NCI-H2107 treated with DMSO at 0.1 percent for 48 hours (cell line): Measurements from ENCODE around the gene UGT1A6.
"Not testable (repeated sequence)": the region's sequence is repeated elsewhere in the genome, so short reads cannot be mapped to it uniquely, and the experiment has no call there.

Source experiments
- DNase-seq: peaks from one replicate; lab custom pipeline; 2025; ENCODE audit not compliant: unreplicated experiment; lab: John Stamatoyannopoulos, UW

UGT1A6 gene

DNA sequence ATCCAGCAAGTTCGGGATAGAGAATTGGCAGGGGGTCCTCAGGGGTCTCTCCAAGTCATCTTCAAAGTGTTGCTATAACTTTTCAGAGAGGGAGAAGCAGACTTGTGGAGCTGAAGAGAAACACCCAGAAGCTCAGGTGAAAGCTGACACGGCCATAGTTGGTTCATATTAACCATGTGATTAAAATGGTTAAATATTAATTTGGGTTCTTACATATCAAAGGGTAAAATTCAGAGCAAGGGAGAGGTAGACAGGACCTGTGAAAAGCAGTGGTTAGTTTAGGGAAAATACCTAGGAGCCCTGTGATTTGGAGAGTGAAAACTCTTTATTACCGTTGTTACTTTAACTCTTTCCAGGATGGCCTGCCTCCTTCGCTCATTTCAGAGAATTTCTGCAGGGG is at the start of gene UGT1A6:
TSS of gene UGT1A6 (plus strand) at position 243 of the 400 bp plus-strand sequence. CDS start at position 358, 115 bp downstream.
- DNase-seq: no peak

DNA sequence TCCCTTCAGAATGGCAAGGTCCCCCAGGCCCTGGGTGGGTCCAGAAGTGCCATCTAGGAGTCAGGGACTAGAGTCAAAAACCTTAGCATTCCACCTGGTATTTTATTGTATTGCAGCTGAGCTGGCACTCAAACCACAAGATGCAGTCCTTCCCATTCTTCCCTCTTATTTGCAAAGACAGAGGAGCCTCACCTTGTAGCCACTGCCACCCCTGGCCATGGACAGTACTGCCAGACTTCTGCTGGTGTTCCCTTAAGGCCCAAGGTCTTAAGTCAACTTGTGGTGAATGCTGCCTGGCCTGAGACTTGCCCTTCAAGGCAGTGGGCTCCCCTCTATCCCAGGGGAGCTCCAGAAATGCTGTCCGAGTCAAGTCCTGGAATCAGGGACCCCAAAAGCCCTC is 49.6 kb upstream of the UGT1A6 start:
- no peak for DNase-seq

DNA sequence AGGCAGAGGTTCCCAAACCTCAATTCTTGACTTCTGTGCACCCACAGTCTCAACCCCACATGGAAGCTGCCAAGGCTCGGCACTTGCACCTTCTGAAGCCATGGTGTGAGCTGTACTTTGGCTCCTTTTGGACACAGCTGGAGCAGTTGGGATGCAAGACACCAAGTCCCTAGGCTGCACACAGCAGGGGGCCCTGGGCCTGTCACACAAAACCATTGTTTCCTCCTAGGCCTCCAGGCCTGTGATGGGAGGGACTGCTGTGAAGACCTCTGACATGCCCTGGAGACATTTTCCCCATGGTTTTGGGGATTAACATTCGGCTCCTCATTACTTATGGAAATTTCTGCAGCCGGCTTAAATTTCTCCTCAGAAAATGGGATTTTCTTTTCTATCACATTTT is 46.7 kb upstream of the UGT1A6 start:
- DNase-seq: not testable (repeated sequence)

DNA sequence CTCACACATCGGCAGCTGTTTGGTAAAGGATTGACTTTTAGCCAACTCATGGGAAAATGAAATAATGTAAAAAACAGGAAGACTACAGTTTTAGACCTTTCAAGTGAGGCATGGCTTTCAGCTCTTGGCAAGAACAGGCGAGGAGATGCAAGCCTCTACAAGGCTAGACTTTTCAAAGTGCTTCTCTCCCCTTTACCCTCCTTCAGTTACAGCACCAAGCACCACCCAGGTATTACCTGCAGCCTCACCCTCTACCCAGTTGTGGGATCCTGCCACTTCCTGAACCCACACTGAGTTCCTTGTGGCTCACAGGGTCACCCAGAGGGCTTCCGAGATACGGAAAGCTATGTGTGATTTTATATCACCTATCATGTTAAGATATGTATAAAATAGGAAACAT is 41.7 kb upstream of the UGT1A6 start:
- no peak for DNase-seq

DNA sequence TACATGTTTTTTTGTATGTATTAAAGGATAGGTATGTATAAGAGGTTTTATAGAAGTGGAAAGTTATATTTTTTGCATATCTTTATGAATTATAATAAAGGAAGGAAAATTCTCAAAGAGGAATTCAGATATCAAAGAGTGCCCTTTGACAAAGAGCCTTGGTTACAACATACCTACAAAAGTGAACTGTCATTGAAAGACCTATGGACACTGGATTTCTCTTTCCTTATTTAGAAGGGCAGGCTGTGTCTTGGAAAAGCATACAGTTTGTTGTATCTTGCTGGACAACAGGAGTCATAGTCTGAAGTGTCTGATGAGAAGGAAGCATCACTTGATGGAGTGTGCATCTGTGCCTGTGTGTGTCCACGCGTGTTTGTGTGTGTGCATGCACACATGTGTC is 41.3 kb upstream of the UGT1A6 start:
- DNase-seq: no peak

DNA sequence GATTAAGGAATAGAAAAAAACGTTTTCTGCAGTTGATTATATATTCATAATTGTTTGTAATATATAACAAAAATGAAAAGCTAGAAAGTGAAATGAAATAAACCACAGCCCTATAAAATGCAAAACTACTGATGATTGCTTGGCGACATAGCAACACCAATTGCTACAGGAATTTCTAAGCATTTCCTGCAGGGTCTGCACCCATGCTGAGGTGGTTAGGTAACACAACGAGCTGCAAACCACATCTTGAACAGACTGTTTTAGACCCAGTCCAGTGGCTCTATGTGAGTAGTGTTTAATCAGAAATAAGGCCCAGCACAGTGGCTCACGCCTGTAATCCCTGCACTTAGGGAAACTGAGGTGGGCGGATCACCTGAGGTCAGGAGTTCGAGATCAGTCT is 38.2 kb upstream of the UGT1A6 start:
- no peak for DNase-seq

DNA sequence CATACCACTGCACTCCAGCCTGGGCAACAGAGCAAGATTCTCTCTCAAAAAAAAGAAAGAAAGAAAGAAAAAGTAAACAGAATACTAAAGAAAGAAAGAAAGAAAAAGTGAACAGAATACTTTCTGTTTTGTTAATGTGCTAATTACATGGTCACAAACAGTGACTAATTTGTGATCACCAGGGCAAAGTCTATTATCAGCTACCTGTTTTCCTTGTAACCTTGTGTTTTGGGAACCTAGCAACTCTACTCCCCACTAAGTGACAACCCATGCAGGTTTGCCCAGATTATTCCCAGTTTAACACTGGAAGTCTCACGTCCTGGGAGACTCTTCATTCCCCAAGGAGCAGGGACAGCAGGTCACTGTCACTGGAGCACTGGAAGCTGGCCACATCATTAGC is 37.6 kb upstream of the UGT1A6 start:
- DNase-seq: no peak

DNA sequence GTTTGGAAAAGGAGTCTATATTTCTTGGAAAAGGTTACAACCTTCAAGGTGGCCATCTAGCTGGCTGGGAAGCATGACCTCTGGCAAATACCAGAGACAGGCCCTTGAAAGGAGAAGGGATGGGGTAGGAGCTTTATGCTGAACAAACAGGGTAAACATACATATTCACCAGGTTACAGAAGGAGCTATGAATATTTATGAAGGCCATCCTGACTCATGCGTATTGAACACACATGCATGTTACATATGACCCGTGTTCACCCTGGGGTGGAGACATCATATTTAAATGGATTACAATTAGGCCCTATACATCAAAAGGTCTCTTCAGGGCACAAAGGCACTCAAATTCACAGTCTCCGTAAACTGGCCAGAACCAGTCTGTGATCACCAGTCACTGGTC is 36.7 kb upstream of the UGT1A6 start:
- not testable (repeated sequence) for DNase-seq

DNA sequence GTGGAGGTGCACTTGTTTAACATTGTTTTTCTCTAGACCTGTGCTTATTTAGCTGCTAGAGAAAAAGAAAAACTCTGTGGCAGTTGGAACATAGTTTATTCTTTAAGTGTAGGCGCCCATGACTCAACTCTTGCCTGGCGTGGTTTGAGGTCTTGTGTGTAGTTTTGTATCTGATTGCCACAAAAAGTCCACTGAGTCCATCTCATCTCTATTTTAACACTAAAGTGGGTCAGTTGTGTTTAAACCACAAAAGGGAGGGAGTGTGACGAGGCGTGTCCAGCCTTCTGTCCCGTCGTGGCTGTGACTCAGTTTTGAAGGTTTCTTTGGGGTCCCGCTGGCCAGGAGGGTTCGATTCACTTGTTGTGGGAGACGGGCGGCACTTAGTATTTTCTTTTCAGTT is 36.2 kb upstream of the UGT1A6 start:
- no peak for DNase-seq

DNA sequence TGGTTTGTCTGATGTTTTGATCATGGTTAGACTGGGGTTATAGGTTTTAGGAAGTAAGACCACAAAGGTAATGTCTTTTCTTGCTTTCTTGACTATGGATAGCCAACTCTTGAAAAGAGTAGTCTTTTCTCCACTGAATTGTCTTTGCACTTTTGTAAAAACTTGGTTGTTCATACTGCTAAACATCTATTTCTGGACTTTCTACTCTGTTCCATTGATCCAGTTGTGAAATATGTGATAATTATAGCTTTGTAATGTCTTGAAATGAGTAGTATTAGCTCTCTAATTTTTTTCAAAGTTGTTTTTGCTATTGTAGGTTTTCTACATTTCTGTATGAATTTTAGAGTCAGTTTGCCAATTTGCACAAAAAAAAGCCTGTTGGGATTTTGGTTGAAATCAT is 34.1 kb upstream of the UGT1A6 start:
- DNase-seq: no peak

DNA sequence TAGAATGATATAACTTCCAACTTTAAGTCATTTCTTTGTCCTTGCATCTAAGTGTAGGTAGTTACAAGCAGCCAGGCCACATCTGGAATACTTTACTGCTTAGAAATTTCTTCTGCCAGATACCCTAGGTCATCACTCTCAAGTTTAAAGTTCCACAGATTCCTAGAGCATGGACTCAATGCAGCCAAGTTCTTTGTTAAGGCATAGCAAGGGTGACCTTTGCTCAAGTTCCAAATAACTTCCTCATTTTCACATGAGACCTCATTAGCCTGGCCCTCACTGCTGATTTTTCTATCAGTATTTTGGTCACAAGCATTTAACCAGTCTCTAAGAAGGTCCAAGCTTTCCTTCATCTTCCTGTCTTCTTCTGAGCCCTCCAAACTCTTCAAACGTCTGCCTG is 28.8 kb upstream of the UGT1A6 start:
- DNase-seq: no peak

DNA sequence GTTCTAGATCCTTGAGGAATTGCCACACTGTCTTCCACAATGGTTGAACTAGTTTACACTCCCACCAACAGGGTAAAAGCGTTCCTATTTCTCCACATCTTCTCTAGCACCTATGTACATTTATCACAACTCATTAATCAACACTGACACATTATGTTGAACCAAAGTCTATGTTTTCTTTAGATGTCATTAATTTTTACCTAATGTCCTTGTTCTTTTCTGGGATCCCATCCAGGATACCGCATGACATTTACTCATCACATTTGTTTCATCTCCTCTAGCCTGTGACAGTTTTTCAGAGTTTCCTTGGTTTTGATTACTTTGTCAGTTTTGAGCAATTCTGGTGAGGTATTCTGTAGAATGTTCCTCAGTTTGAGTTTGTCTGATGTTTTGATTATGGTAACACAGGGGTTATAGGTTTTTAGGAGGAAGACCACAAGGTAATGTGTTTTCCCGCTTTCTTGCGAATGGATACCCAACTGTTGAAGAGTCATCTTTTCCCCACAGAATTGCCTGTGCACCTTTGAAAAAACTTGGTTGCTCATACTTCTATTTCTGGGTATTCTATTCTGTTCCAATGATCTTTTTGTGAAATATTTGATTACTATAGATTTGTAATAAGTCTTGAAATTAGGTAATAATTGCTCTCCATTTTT is 24.0 kb upstream of the UGT1A6 start:
- no peak for DNase-seq

DNA sequence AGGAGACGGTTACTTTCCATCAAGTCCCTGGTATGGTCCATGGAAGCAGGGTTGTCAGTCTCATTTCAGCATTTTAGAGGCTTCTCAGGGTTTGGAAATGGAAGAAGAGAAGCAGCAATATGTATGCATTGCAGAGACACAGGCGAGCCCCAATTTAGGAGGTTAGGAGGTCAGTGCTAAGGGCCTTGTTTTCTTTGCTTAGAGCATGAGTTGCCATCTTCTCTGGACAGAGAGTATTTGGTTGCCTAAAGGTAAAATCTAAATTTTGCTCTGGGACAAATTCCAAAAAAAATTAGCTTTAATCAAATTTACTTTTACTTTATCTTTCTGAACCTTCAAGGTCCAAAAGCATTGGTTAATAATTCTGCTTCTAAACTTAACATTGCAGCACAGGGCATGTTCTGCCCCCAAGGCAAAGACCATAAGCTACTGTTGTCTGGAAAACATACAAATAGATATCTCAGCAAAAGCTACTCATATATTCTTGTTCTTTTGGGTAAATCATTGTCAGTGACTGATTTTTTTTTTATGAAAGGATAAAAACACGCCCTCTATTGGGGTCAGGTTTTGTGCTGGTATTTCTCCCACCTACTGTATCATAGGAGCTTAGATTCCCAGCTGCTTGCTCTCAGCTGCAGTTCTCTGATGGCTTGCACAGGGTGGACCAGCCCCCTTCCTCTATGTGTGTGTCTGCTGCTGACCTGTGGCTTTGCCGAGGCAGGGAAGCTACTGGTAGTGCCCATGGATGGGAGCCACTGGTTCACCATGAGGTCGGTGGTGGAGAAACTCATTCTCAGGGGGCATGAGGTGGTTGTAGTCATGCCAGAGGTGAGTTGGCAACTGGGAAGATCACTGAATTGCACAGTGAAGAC is 21.2 kb upstream of the UGT1A6 start, which contains the start of gene UGT1A9:
TSS of gene UGT1A9 (plus strand) at position 609 of the 872 bp plus-strand sequence. CDS start at position 646, 37 bp downstream.
- no peak for DNase-seq

DNA sequence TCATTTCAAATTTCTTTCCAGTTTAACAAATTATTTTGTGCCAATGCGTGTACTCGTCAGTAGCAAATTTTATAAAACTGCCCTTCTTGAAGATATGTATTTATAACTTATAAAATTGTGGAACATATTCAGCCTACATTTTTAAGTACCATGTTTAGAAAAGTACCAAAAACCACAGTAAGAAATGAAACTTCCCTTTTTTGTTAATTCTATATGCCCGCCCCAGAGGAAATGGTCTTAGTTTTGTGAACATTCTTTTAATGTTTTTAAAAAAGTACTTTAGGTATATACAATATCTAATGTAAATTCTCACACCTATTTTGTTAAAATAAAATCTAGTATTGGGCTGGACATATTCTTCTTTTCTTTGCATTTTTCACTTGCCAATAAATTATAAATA is 19.8 kb upstream of the UGT1A6 start:
- DNase-seq: no peak

DNA sequence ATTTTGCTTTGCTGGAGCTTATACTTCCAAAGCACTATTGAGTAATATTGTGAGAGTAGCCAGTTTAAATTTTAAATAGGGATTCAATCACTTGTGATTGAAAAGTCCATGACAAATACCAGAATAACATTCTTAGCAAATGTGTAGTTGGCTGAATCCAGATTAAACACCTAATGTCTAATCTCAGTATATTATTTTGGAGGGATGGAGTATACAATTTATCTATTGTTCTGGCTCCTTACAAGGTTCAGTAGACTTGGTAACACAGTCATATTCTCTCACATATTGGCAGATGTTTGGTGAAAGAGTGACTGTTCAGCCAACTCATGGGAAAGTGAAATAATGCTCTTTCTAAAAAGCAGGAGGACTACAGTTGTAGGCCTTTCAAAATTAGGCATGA is 18.8 kb upstream of the UGT1A6 start:
- DNase-seq: no peak

DNA sequence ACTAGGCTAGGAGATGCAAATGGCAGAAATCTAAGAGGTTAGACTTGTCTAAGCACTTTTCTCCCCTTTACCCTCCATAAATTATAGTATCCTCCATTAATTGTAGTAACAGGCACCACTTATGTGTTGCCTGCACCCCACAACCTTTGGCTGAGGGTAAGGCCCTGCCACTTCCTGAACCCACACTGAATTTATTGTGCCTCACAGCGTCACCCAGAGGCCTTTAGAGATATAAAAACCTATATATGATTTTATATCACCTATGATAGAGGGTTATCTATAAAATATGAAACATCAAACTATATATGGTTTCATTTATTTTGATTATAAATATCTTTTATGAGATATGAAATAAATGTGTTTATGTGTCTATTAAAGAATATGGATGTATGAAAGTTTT is 18.4 kb upstream of the UGT1A6 start:
- no peak for DNase-seq

DNA sequence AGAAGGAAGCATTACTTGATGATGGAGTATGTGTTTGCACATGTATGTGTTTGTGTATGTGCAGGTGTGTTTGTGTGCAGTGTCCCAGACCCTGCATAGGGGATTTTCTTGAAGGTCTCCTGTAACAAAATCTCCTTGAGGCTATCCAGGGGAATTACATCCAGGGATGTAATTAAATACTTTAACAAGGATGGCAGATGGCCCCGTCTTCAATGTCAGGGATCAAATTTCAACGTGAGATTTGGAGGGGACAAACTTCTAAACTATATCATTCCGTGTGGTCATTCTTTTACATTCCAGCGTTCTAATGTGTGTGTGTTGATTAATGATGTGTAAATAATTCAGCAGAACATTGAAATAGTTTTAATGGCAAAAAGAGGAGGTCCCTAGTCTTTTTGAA is 17.7 kb upstream of the UGT1A6 start:
- no peak for DNase-seq

DNA sequence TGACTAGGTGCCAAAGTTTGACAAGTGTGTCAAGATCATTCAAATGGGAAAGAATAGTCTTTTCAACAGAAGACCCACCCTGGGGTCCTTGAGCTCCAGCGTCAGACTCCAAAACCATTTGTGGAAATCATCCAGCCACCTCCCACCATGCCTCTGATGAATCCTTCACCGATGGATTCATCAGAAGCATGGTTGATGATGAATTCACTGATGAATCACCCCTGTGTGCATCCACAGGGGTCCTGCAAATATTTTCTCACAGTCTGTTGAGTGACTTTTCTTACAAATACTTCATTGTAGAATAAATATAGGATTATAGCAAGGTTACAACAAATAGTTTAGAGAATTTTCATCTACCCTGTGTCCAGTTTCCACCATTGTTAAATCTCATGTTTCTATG is 16.6 kb upstream of the UGT1A6 start:
- DNase-seq: no peak

DNA sequence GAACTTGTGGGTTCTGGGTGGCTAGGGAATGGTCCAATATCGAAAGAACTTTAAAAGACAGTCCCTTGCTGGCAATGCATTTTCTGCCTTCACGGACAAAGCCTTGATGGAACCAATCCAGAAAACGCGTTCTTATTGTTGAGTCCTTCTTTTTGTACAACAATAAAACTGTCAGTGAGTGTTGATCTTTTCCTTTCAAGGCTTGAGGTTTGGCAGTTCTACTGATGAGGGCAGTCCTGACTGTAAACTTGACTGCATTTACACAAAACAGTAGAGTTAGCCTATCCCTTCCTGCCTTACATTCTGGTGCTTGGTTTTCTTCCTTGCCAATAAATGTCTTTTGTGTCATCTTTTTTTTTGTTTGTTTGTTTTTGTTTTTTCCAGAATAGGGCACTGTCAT is 13.5 kb upstream of the UGT1A6 start:
- no peak for DNase-seq

DNA sequence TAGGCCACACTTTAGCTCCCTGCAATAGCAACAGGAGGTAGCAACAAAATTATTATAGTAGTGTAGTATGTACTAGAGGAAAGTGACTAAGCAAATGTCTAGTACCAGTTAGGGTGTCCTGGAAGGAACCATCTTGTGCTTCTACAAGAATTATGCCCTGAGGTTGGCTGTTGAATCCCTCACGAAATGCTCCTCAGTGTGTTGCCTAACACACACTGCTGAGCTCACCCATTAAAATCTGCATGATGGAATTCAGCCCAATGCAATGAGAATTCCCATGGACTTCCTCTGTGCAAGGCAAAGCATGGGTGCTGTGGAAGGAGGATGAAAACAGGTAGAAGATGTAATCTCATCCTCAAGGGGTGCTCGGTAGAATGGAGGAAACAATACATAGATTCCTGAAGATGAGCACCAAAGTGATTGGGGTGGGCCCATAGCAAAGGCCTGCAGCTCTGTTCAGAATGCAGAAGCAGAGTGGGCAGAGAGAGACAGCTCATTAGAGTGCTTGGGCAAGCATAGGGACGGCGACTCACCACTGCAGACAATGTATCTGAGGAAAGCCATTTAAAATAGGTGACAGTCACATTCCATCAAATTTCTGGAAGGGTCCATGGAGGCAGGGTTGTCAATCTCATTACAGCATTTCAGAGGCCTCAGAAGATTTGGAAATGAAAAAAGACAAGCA is 12.2 kb upstream of the UGT1A6 start:
- DNase-seq: no peak

DNA sequence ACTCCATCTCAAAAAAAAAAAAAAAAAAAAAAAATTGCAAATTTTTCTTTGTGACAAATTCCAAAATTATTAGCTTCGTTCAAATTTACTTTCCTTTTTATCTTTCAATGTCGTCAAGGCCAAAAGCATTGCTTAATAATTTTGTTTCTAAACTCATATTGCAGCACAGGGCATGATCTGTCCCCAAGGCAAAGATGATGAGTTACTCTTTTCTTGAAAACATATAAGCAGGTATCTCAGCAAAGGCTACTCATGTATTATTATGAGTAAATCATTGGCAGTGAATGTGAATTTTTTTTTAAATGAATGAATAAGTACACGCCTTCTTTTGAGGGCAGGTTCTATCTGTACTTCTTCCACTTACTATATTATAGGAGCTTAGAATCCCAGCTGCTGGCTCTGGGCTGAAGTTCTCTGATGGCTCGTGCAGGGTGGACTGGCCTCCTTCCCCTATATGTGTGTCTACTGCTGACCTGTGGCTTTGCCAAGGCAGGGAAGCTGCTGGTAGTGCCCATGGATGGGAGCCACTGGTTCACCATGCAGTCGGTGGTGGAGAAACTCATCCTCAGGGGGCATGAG is 11.1 kb upstream of the UGT1A6 start, which contains the start of gene UGT1A7:
TSS of gene UGT1A7 (plus strand) at position 381 of the 579 bp plus-strand sequence. CDS start at position 418, 37 bp downstream.
- no peak for DNase-seq
